ENCODE measurements around the gene PDE4D.
"Not testable (repeated sequence)": the region's sequence is repeated elsewhere in the genome, so short reads cannot be mapped to it uniquely, and the experiment has no call there.

PDE4D gene

DNA sequence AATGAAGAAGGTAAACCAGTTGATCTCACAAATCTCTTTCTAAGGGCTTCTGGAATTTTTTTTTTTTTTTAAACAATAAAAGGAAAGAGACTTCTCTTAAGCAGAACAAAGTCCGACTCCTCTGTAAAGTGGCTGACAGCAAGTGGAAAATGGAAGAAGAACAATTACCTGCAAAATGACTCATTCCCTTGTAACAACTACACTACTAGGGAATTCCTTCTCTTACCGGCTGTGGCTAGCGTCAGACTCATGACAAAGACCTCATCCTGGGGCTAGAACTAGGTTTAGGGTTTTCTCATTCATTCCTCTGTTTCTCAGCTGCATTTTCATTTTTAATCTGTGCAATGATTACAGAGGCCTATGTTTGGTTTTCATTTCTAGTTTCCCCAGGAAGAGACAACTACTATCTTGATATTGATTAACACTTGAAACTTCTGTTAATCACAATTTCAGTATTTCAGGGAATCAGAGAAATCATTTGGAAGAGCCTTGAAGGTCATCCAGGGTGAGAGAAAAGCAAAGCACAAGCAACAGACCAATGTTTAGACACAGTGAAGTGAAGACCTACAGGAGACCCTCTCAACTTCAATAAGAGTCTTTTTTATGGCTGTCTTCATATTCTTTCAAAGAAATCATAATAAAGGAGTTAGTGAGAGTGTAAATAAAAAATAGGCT lies 872.8 kb downstream of the PDE4D start:
- no peak for DNase-seq

GRCh38 chr5:59019078-59019477 lies 874.4 kb downstream of the PDE4D start:
- DNase-seq: no peak

- DNase-seq: no peak
Measured at GRCh38 chr5:59016925-59017324, 876.6 kb downstream of the PDE4D start.

GRCh38 chr5:59008816-59009473 lies 884.6 kb downstream of the PDE4D start:
- DNase-seq: no peak

- no peak for DNase-seq
Measured at GRCh38 chr5:59007460-59008063, 886.0 kb downstream of the PDE4D start.

GRCh38 chr5:59005934-59006701 lies 887.4 kb downstream of the PDE4D start:
- no peak for DNase-seq

DNA sequence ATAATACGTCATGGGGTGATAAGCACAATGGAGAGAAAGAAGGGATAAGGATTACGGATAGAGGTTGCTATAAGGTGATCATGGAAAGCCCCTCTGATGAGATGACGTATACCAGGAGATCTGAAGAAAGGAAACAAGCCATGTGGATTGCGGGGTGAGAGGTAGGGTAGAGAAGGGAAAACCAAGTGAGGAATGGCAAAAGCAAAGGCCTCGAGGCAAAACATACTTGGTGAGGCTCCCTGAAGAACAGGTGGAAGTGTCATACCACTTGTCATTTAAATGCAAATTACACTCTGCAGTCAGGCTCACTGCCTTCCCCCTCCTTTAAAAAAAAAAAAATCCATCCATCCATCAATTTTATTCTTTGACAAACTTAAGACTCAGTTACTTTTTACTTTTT lies 889.9 kb downstream of the PDE4D start:
- DNase-seq: no peak

- DNase-seq: no peak
Measured at GRCh38 chr5:59003124-59003523, 890.4 kb downstream of the PDE4D start.

DNA sequence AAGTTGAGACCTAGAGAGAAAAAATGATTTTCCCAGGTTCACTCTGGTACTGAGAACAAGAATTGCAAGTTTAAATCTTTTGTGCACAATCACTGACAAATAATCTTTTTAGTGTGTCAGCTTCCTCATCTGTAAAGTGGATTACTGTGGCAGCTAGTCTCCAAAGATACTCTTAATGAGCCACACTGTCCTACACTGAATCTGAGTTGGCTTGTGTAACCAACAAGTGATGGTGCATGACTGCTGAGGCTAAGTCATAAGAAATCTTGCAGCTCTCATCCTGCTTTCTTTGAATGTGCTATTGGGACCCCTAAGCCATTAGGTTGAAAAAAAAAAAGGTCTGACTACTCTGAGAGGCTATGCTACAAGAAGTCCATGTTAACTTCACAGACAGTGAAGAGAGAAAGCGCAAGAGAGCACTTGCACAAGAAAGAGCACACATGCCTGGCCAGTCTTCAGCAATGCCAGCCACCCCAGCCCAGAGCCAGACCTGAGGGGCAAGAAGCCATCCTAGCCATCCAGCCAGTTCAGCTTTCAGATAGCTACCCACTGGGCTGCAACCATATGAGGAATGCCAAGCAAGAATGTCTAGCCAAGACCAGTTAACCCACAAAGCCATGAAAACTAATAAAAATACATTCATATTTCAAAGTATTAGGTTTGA lies 891.2 kb downstream of the PDE4D start:
- no peak for DNase-seq

- no peak for DNase-seq
Measured at GRCh38 chr5:59001716-59002115, 891.8 kb downstream of the PDE4D start.

DNA sequence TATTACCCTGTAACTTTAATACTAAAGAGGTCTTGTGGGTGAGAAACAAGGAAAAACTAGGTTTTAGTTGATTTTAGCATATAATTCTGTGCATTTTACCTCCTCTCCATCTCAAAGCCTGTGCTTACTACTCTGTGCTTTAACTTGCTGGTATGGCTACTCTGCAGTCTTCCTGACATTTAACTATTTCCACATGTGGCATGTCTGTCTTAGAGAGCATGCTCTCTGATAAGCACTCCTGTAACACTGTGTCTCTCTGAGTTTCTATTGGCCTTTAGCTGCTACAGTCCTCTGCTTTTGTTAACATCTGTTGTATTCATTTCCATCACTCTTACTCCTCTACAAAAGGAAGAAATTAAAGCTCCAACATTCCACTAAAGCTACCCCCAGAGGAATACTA lies 892.4 kb downstream of the PDE4D start:
- no peak for DNase-seq

DNA sequence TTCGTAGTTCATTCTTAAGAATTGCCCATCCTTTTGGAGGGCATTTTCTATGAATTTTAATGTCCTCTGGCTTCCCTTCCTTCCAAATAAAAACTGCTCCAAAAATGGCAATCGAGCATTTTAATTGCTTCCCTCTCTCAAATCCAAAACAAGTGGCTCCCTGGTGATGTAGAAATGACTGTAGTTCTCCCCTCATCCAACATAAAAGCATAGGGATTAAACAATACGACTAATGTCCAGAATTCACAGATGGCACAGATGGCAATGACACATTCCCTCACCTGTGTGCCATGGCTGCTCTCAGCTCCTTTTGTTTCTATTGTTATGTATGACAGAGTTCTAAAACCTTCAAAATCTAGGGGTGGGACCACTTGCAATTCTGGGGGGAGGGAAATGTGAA lies 893.3 kb downstream of the PDE4D start:
- no peak for DNase-seq

DNA sequence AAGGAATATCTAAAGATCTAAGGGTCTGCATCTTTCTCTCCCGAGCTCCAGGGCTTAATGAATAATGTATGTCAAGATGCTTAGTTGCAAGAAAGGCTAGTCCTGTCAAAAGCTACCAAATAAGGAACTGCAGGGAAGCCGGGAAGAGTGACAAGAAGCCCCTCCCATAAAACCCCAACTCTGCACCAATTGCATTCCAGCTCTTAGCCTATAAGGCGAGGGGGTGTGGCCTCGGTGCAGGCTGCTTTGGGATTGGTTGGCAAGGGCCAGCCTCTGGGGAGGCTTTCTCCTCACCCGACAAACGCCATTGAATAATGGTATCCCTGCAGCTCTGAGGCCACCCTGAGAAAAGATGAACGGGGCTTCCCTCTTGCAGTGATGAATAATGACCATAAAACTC lies 893.7 kb downstream of the PDE4D start:
- DNase-seq: no peak

GRCh38 chr5:58998544-58998943 lies 895.0 kb downstream of the PDE4D start:
- DNase-seq: no peak

GRCh38 chr5:58995779-58996178 lies 897.7 kb downstream of the PDE4D start:
- DNase-seq: not testable (repeated sequence)

DNA sequence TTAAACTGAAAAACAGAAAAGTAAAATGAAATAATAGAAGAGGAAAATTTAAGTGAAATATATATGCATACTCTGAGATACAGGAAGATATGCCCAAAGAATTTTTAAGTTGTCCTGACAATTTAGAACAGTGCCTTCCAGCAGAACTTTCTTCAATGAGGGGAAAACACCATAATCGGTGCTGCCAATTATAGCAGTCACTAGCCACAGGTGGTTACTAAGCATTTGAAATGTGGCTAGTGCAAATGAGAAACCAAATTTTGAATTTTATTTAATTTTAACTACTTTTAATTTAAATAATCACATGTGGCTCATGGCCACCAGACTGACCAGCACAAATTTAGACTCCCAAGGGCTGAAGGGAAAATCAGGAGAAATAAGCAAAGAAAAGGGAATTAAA lies 900.1 kb downstream of the PDE4D start:
- DNase-seq: no peak

DNA sequence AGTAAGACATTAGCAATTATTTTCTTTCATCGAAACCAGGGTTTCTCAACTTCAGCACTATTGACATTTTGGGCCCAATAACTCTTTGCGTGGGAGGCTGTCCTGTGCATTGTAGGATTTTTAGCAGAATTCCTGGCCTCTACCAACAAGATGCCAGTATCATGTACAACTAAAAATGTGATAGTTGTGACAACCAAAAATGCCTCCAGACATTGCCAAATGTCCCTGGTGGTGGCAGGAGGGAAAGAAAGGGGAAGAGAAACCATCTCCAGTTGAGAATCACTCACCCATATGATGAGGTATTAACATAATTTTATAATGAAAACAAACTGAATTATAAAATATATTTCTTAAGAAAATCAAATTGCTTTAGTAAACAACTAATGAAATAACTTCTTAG lies 904.6 kb downstream of the PDE4D start:
- DNase-seq: no peak

GRCh38 chr5:58987193-58987592 lies 906.3 kb downstream of the PDE4D start:
- no peak for DNase-seq

GRCh38 chr5:58986281-58986680 lies 907.2 kb downstream of the PDE4D start:
- DNase-seq: no peak

DNA sequence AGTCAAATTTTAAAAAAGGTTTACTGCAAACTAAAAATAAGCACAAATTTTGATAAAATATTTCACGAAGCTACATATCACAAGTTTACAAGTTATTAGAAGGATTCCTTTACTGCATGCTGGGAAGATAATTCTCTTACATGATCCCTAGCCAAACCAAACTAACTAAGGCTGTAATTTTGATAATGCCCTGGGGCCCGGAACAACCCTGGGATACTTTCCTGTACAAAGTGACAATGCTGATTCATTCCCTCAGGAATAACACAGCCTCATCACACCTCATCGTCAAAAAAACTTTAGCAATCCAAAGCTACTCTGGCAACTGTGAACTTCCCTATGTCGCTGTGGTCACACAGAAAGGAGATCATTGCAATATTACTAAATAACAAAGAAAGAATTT lies 907.8 kb downstream of the PDE4D start:
- no peak for DNase-seq

DNA sequence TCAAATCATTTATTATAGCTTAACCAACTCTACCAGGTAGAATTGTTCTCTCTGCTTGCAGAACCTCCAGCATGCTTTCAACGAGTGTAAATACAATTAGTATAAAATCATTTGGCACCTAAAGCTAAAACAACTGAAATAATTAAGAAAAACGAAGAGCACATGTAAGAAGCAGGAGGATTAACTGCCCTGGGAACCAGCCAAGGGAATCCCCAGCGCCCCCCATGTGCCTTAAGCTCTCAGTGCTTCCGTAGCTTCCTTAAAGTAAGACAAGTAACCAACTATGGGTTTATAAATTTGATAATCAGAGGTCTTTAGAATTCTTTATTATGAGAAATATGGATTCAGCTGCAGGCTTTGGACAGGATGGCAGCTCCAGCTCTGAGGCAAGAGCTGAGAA lies 908.2 kb downstream of the PDE4D start:
- no peak for DNase-seq

GRCh38 chr5:58983526-58984452 lies 909.7 kb downstream of the PDE4D start:
- no peak for DNase-seq
